Ureter (tissue), 1 donor: ENCODE results near the gene ONECUT1. TPM values are rescaled to one million over a fixed set of nuclear protein-coding genes. Genes with fewer than 3 reads are reported as not detected.

Experiments
- DNase-seq: peaks from one replicate; pipeline ENCODE4 v3.0.0-alpha.2; 2020; ENCODE audit warnings: low spot score
- total RNA-seq: library from RNA; stranded (reverse); gene quantifications from one replicate; pipeline ENCODE4 v1.2.4, GENCODE V29; 2023
- donor health status: DM: yes; HTN: yes; CAD: no.

ONECUT1 gene
- total RNA-seq, 1 donor from 2014 or later = not detected

DNA sequence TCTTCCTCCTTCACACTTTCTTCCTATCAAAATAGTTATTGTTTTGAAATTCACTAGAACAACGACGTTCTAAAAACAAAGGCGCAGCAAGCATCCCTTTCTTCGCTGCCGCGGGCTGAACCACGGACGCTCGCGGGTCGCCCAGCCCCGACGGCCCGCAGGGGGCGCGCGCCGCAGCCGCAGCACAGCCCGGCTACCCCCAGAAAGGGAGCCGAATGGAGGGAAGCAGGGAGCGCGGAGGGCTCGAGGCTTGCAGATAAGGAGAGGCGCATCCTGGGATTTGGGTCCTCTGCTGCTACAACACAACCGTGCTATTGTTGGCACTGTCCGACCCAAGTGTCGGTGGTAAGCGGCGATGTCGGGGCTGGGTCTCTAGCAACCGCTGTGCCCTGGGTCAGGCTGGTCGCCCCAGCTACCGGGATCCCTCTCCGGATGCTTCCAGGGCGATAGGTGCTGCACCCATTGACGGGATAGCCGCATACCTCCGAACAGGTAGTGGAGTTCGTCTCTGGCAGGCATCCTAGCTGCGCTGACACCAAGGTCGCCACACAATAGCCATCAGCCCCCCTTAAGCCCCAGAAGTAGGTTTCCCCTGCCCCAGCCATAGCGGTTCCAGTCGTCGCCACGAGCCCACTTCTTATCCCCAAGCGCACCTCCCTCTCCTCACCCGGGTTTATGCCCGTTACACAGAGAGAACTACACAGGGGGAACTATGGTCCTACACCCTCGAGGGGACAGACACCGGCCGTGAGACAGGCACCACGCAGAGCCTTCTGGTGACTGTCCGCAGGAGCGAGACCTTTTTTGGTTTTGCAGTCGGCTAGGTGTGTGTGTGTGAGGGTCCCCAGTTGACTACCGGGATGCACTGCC lies 6.0 kb downstream of the ONECUT1 start:
- no peak for DNase-seq

DNA sequence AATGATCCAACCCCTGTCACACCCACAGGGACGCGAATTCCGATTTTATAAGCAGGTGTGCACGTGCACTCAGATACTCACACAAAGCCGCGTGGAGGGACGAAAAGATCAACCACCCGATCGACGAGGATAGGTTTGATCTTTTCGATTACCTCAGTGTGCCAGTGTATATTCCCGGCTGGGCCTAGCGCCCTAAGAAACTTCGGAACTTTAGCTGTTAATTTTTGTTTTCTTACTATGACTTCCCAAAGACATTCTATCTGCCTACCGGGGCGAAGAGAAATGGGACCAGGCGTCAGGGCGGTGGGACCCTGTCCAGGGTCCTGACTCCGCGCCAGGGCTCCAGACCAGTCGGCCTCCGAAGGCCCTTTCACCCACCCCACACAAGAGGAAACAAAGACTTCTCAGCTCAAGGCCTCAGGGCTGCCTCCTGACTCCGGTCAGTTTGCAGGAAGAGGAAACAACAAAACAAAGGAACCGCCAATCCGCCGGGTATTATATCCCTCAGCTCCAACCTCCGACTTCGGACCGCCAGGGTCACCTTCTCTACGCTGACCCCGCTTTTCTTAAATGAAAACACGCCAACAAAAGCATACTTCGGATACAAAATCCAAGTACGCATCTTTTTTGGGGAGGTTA lies 6.8 kb downstream of the ONECUT1 start:
- no peak for DNase-seq

DNA sequence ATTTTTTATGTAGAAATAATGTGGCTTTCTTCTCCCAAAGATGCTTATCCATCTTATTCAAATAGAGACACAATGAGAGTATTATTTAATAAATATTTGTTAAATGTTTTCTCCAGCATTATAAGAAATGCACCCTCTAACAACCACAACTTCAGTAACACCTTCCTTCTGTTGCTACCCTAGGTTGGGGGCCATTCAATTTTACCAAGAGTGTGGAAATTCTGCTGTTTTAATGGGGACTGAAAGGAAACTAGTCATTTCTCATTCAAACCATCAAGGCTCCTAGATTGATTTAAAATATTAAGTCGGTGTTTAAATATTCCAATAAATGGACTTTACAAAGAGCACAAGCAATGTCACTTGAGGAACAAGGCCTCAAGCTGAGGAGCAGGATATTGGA lies 7.6 kb downstream of the ONECUT1 start:
- DNase-seq = no peak

DNA sequence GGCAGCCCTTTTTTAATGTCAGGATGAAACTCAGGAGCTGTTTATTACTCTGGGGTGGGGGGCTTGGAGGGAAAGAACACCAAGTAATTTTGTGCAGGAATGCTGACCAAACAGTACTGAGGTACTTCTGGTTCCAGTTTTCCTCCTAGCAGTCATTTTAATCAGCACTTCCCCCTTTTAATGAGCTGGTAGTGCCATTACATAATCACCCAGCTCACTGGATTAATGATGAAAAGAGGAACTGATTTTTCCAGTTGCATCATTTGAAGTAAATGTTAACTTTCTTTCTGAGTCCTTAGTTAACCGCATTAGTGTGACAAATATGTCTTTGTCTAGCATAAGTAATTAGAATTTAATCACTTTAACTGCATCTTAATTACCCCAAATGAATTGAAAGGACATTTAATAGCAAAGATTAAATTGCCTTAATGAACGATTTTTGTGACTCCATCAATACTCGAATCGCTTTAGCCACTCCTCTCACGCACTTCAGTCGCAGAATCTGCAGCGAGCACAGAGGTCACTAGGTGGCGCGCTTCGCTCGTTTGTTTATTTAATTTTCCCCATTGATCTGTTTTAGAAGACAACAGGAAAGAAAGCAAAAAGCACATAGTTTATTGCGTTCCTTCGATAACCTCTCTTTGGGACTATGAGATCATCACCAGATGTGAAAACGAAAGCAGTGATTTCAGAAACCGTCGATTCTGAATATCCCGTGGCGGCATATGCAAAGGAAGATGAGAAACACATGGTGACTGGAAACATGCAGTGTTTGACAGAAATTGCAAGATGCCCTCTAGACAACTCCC lies 9.8 kb downstream of the ONECUT1 start:
- no peak for DNase-seq

DNA sequence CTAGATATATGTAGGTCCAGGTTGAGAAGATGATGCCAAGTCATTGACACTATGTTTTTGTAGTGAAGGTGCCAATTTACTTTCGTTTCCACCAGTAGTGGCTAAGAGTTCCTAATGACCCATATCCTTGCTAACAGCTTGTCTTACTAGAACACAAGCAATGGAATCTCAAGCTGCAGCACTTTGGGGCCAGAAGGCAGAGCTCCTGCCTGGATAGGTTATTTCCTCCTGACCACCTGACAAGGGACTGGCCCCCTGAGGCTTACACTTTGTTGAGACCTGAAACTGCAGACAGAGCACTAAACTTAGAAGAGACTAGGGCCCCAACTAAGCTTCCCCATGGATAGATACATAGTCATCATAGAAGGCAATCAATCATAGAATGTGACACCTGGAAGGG lies 11.7 kb downstream of the ONECUT1 start:
- DNase-seq = no peak

DNA sequence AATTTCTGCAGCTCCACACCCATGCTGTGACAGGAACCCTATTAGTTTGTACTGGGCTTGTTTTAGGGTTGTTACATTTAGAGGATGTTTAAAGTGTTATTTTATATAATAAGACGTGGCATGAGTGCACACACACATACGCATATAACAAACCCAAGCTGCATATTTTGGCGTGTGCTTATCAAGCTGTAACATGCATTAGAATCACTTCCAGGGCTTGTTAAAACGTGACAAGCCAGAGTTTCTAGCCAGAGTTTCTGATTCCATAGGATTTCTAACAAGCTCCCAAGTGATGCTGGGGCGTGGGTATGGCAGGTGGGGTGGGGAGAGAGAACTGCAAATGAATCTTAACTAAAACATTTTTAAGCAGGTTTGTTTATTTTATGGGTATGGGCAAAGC lies 17.4 kb downstream of the ONECUT1 start:
- DNase-seq = no peak

DNA sequence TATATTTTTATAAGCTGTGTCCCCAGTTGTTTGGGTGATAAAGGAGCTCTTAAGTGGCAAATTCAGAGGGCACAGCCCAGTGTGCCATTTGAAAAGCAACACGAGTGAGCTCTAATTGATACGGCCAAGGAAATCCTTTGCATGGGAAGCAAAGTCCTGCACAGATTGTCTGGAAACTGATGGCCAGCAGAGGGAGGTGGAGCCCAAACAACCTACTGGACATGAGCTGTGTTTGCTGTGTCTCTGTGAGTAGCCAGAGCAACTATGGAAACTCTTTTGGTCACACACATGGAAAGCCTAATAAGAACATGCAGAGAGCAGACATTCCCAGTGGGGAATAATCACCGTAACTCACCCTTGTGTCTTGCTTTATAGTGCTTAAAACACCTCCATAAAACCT lies 24.4 kb downstream of the ONECUT1 start:
- no peak for DNase-seq

DNA sequence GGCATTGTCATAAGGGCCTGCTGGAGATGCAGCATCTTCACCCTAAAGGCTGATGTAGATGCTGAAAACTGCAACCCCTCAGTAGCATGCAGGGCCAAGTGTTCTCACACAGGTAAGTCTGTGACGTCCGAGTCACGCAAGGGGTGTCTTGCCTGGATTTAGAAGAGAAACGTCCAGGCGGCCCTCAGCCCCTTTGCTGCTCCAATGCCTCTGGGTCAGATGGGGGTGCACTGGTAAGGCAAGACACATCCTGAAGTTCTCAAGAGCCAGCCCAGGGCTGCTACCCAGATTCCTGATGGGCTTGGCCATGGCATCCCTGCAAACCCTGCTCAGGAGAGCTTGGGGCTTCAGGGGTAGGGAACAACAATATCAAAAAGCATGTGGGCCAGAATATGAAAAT lies 25.4 kb downstream of the ONECUT1 start:
- no peak for DNase-seq

DNA sequence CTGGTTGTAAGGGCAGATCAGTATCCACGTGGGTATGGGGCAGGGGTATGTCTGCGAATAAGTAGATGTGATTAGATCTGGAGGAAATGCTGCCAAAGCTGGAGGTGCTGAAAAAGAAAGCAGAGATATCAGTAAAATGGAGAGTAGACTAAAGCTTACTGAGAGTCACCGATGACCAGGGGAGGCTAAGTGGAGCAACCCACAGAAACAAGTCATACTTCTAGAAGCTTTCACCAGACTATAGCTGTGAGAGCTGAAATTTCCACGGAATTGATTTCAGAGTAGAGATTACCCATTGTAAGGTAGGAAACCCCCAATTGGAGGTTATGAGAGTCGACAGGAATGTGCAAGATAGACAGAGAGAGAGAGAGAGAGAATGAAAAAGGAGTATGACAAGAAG lies 27.5 kb downstream of the ONECUT1 start:
- DNase-seq = no peak

DNA sequence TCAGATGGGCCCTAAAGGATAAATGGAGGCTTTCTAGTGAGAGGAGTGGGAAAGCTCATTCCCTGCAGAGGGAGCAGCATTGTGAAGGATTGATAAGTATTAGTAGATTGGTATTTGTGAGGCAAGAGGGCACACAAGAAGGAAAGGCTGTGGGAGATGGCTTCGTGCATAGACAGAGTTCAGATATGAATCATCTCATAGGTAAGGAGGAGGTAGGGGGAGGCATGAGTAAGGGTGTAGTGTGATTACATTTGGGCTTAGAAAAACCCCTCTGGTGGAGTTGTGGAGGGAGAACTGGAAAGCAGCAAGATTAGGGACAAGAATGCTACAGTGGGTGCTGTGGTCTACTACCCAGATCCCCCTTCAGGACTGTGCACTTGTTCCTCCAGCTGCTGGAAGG lies 29.6 kb downstream of the ONECUT1 start:
- no peak for DNase-seq

DNA sequence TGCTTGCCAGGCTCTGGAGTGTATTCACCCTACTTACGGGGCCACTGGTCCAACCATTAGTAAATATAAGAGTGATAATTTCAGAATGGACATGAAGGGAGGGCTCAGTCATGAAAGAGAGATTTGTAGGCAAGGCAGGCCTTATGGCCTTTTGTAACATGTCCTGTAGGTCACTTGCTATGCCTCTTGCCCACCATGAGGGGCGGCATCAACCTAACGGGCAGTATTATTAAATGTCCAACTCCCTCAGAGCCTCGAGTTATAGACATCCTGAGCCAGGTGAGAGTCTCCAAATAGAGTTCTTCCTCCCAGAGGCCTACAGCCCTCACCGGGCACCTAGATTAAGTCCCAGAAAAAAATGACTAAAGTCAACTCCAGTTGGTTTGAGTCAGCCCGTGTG lies 30.2 kb downstream of the ONECUT1 start:
- no peak for DNase-seq

DNA sequence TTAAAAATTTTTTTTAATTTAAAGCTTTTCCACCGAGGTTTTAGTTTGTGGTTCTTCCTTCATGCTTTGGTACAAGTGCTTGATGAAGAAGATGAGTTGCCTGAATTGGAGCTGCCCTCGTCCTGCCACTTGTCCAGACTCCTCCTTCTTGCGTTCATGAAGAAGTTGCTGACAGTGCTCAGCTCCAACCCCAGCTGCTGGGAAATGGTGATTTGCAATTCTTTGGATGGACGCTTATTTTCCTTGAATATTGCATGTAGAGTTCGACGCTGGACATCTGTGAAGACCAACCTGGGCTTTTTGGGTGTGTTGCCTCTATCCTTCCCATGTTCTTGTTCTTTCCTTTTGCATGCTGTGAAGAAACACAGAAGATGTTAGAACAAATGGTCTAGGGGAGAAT lies 32.6 kb downstream of the ONECUT1 start:
- DNase-seq = no peak

DNA sequence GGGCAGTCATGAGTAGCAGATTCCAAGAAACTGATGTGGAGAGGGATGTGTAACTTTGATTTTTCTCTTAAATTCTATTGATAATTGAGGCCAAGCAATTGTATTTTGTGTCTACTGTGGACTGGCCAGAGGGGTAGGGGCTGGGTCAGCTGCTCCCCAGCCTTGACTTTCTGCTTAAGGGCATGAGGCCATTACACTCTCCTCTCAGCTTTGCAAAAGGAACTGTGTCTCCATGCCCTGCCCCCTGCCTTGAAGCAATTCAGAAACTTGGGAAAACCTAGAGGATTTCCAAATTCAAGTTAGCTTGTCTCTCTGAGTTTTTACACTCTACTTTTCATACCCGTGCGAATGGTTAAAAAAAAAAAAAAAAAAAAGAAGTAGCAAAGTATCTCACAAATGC lies 38.6 kb downstream of the ONECUT1 start:
- DNase-seq = no peak

DNA sequence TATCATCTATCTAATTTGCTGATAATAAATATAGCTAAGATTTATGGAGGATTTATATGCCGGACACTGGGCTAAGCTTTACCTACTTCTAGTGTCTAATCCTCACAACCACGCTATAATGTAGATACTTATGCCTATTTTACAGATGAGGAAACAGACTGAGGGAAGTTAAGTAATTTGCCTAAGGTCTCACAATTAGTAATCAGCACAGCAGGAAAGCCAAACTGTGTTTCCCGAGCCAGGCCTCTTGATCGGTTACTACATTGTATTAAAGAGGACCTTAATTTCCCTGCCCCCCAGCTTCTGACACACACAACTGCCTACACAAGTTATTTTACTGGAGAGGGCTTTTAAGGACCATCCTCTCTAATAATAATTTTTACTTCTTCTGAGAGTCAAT lies 40.9 kb downstream of the ONECUT1 start:
- DNase-seq = no peak

DNA sequence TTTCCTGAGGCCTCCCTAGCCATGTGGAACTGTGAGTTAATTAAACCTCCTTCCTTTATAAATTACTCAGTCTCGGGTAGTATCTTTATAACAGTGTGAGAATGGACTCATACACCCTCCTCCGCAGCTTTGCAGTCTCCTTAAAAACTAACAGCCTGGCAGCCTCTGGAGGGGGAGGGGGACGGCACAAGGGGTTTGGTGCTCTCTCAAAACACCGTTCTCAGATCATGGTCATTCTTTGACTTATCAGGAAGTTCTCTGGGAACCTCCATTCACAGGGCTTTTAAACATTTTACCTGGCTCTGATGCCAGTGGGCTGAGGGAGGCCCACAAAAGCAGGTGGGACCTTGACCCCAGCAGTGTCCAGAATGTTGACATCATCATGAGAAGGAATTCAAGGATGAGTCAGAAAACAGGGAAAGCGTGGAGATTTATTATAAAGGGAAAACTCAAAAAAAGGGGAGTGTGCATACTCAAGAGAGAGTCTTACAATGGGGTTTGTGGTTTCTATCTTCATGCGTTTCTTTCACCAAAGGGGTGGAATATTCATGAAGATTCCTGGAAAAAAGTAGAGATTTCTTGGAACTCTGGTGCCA lies 43.9 kb downstream of the ONECUT1 start:
- no peak for DNase-seq

DNA sequence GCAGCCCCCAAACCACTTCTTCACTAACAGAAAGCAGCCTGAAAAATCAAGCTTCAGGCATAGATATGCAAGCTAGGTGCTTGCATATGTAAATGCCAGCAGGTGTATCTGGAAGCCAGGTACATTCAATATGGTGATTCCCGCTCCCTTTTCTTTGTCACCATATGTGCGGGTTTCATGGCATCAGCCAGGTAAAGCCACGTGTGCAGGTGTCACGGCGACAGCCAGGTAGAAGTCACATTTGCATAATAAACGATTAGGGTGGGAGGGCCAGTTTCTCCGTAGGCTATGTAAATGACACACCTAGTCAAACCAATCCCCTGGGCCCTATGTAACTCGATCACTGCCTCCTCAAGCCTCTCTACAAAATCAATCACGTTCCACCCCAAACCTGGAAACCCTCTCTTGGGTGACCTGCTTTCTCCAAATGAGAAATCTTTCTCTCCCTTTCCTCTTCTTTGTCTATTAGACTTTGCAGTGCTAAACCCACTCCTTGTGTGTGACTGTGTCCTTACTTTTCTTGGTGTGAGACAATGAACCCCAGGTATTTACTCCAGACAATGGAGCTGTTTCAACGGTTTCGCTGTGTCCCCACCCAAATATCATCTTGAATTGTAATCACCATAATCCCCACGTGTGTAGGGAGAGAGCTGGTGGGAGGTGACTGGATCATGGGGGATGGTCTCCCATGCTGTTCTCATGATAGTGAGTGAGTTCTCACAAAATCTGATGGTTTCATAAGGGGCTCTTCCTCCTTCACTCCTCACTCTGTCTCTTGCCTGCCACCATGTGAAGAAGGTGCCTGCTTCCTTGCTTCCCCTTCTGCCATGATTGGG lies 44.6 kb downstream of the ONECUT1 start:
- DNase-seq = peak; percentile 3

DNA sequence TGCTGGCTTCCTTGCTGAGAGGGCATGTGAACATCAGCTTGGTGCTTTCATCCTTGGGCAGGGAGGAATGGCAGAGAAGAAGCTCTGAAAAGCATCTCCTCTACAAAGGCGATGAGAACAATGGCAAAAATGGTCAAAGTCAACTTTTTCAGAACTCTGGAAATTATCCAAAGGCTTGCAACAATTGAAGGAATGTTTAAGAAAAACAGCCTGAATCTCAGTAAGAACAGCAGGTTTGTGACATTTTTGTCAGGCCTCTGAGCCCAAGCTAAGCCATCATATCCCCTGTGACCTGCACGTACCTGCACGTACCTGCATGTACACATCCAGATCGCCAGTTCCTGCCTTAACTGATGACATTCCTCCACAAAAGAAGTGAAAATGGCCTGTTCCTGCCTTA lies 51.8 kb downstream of the ONECUT1 start:
- DNase-seq = no peak

DNA sequence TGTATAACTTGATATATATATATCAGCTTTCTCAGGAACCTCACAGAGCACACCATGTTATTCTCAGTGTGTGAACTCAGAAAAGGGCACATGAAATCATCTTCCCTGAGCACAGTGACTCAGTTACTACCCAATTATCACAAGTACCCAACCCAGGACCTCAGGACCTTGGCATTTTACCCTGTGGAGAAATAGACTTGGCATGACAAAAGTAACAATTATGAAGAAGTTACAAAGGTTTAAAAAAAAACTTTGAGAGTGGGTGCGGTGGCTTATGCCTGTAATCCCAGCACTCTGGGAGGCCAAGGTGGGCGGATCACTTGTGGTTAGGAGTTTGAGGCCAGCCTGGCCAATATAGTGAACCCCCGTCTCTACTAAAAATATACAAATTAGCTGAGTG lies 52.4 kb downstream of the ONECUT1 start:
- DNase-seq = no peak

DNA sequence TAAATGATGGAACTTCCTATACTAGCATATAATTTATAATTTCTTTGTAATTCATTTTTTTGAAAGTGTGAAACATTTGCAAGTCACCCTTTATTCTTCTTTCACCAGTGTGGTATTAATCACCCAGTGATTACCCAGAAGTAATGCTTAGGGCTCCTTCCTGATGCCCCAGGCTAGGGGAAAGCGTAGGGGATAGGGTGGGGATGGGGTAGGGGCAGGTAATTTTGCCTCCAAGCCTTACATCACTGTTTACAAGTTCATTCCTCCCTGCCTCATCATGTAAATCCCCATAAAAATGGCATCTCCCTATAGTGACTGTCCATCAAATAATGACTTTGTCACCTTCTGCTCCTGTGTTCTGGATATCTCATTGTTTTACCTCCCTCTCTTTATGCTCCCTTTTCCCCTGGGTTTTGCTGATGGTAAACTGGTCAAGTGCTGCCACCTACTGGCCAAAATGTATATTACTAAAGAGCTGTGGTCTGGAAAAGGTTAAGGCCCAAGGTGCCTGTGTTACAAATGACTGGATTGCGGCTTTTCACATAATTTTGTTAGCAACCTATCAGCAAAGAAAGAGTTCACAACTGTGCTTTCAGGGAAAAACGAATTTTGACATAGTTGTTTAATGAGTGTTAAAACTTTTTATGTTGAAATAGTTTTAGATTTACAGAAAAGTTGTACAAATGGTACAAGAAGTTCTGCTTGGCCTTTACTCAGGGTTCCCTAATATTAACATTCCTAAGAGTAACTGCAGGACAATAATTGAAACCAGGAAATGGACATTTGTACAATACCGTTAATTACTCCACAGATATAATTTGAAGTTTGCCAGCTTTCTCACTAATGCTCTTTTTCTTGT lies 54.7 kb downstream of the ONECUT1 start:
- peak; percentile 73 for DNase-seq

DNA sequence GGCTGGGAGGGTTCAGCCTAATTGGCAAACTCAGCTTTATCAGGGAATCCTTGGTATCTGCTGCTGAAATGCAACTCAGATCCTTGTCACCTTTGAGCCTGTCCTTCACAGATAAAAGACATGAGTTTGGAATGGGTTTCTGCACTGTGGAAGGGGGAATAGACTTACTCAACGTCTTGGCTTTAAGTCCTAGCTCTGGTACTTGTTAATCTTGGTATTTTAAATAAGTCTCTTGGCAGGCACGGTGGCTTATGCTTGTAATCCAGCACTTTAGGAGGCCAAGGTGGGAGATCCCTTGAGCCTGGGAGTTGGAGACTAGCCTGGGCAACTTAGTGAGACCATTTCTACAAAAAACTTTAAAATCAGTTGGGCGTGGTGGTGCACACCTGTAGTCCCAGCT lies 55.8 kb downstream of the ONECUT1 start:
- DNase-seq = no peak
